Stomach (tissue), 9 donors: ENCODE measurements around the gene DSG4. TPM values are rescaled to one million over a fixed set of nuclear protein-coding genes. Genes with fewer than 3 reads are reported as not detected.

Experiments used
- DNase-seq, 2 donors: peaks; one replicate each; pipeline versions ENCODE4 v3.0.0 to v3.0.0-alpha.2; 2013 to 2019
- H3K27ac ChIP-seq, 5 donors: fragments of 200-600 bp in 4 of 5; sonication (generic) in 4 of 5; one replicate each; pipeline ENCODE4 v1.5.1; 2013 to 2019; ENCODE audit warnings: mild to moderate bottlenecking in 1 of 5, moderate library complexity in 1 of 5
- H3K27me3 ChIP-seq, 3 donors: fragments of 200-600 bp; sonication (generic); one replicate each; pipeline ENCODE4 v1.5.1; 2017 to 2019; ENCODE audit warnings: mixed run types in 1 of 3
- H3K36me3 ChIP-seq, 4 donors: fragments of 200-600 bp; sonication (generic); 1 replicate in 3 of 4; 2 replicates in 1 of 4; pipeline ENCODE4 v1.5.1; 2016 to 2019
- H3K4me1 ChIP-seq, 4 donors: fragments of 200-600 bp; sonication (generic); one replicate each; pipeline ENCODE4 v1.5.1; 2016 to 2019
- H3K4me3 ChIP-seq, 4 donors: fragments of 200-600 bp; sonication (generic) in 3 of 4; one replicate each; pipeline ENCODE4 v1.5.1; 2016 to 2019; ENCODE audit warnings: mild to moderate bottlenecking in 1 of 4
- H3K9me3 ChIP-seq, 4 donors: fragments of 200-600 bp; sonication (generic); one replicate each; pipeline ENCODE4 v1.5.1; 2016 to 2019
- CTCF ChIP-seq, 7 experiments: fragments of 450-650 bp in 4 of 7; fragments of 200-600 bp in 3 of 7; sonication (generic) in 3 of 7; IDR thresholded peaks; one replicate each; pipeline ENCODE4 v1.5.1; 2016 to 2019; ENCODE audit warnings: antibody characterized with exemption in 7 of 7, control low read depth in 2 of 7, mild to moderate bottlenecking in 1 of 7
- EP300 ChIP-seq: sonication (generic); formaldehyde crosslinking; IDR thresholded peaks from one replicate; pipeline ENCODE4 v1.6.1; 2017; ENCODE audit warnings: antibody characterized with exemption
- POLR2A ChIP-seq, 4 donors: fragments of 450-650 bp; IDR thresholded peaks; one replicate each; pipeline ENCODE4 v1.6.1; 2016; ENCODE audit warnings: antibody characterized with exemption in 4 of 4, control low read depth in 2 of 4, mild to moderate bottlenecking in 1 of 4, moderate library complexity in 1 of 4
- POLR2AphosphoS5 ChIP-seq, 3 donors: sonication (generic); formaldehyde crosslinking; IDR thresholded peaks; one replicate each; pipeline ENCODE4 v1.6.1; 2016; ENCODE audit warnings: antibody characterized with exemption in 3 of 3
- WGBS, 5 donors: extraction: QIAGEN DNeasy Blood & Tissue Kit in 3 of 5; methylation state at CpG; one replicate each; pipeline versions ENCODE4 v1.1.5 to v1.1.7; 2013 to 2018; 5-methylcytosine and 5-hydroxymethylcytosine counted together
- intact Hi-C: fragments of 100-400 bp; cut with DNase I; formaldehyde crosslinking; loops from one replicate; pipeline ENCODE4 v1.15.1; 2023; ENCODE audit warnings: low total_unique reads
- polyA plus RNA-seq, 3 donors: library from polyadenylated mRNA; stranded (reverse); fragments of 200-250 nt; gene quantifications; one replicate each; pipeline ENCODE4 v1.2.3, GENCODE V29; 2013
- total RNA-seq, 5 donors: library from RNA; depleted of rRNA; stranded (reverse); fragments of >200 nt; gene quantifications; one replicate each; pipeline versions ENCODE4 v1.1.0 to v1.2.3, GENCODE V29; 2014 to 2016
- donor health status: healthy with polysubstance abuse.
- donor health status: Bipolar disorder and iron deficiency.
- donor health status: healthy.

DSG4 gene
- total and polyA plus RNA-seq, 8 donors: 0.55 to 0.76 TPM; not detected in 6

- Histone ChIP-seq H3K27ac (no peak overlapping the region), H3K27me3 (no peaks in the 10 kb centered on the region), H3K36me3 (no peaks in the 10 kb centered on the region), H3K9me3 (peaks cover 0 to 4% (median 0%) of the 10 kb centered on the region in 4 donors), H3K4me1 (peaks cover 0 to 6% (median 3%) of the 10 kb centered on the region in 4 donors), H3K4me3 (no peak overlapping the region)
- DNase-seq: no peak
- intact Hi-C loops: no loop called here
- 15 to 62% (median 45%) methylated on average over 1 of the region's 1 CpG for WGBS, 5 donors
- TF ChIP-seq CTCF (IDR thresholded peaks at IDR 0.05): no peak
These were observed 55.7 kb downstream of the DSG4 start for GRCh38 chr18:31432316-31432715.

- DNase-seq: no peak
These were observed 60.2 kb downstream of the DSG4 start for GRCh38 chr18:31436825-31437224.

GRCh38 chr18:31438402-31438801 lies 61.8 kb downstream of the DSG4 start:
- no peaks in the 10 kb centered on the region for H3K4me1 ChIP-seq
- H3K27me3 ChIP-seq: no peaks in the 10 kb centered on the region
- no peak for DNase-seq
- intact Hi-C loops: no loop called here
- TF ChIP-seq POLR2AphosphoS5 (IDR thresholded peaks at IDR 0.05) (no peak), CTCF (IDR thresholded peaks at IDR 0.05) (no peak), EP300 (no peak)
- H3K4me3 ChIP-seq: no peak overlapping the region
- H3K36me3 ChIP-seq: no peaks in the 10 kb centered on the region
- H3K27ac ChIP-seq: no peak overlapping the region
- WGBS, 5 donors: 77 to 92% (median 83%) methylated on average over 2 of the region's 2 CpGs
- H3K9me3 ChIP-seq: peaks cover 0 to 4% (median 0%) of the 10 kb centered on the region in 4 donors

More at GRCh38 chr18:31436825-31437224, 60.2 kb downstream of the DSG4 start:
- peaks cover 0 to 4% (median 0%) of the 10 kb centered on the region in 4 donors for H3K9me3 ChIP-seq
- 73 to 80% (median 77%) methylated on average over 3 of the region's 3 CpGs for WGBS, 5 donors
- intact Hi-C loops: no loop called here
- H3K4me1 ChIP-seq: no peaks in the 10 kb centered on the region
- TF ChIP-seq EP300 (no peak), CTCF (IDR thresholded peaks at IDR 0.05) (no peak), POLR2A (IDR thresholded peaks at IDR 0.05) (no peak), POLR2AphosphoS5 (IDR thresholded peaks at IDR 0.05) (no peak)
- no peak overlapping the region for H3K27ac ChIP-seq
- H3K27me3 ChIP-seq: no peaks in the 10 kb centered on the region
- H3K36me3 ChIP-seq: no peaks in the 10 kb centered on the region
- no peak overlapping the region for H3K4me3 ChIP-seq

GRCh38 chr18:31439807-31440325 lies 63.3 kb downstream of the DSG4 start:
- H3K4me3 ChIP-seq: no peak overlapping the region
- no peaks in the 10 kb centered on the region for H3K4me1 ChIP-seq
- WGBS, 5 donors: 70 to 85% (median 79%) methylated on average over 6 of the region's 6 CpGs
- TF ChIP-seq EP300 (no peak), CTCF (IDR thresholded peaks at IDR 0.05) (no peak), POLR2AphosphoS5 (IDR thresholded peaks at IDR 0.05) (no peak), POLR2A (IDR thresholded peaks at IDR 0.05) (no peak)
- intact Hi-C loops: no loop called here
- no peaks in the 10 kb centered on the region for H3K27me3 ChIP-seq
- no peak for DNase-seq
- no peak overlapping the region for H3K27ac ChIP-seq
- H3K9me3 ChIP-seq: no peaks in the 10 kb centered on the region
- H3K36me3 ChIP-seq: no peaks in the 10 kb centered on the region
